A673 (cell line): ENCODE data around the gene ZNF324B. TPM values are rescaled to one million over a fixed set of nuclear protein-coding genes. Genes with fewer than 3 reads are reported as not detected.

Source experiments
- BruUV-seq: library from RNA; stranded (reverse); fragments of 400-500 nt; replicated peaks from 2 replicates; lab custom pipeline; 2021; lab: Mats Ljungman, UMichigan
- CTCF ChIA-PET: fragments of 300-600 bp; sonication (Branson Sonifier 250); formaldehyde crosslinking; loops from one replicate; lab custom pipeline; 2022; ENCODE audit warnings: antibody characterized with exemption; lab: Charles Lee
- POLR2A ChIA-PET: fragments of 300-600 bp; sonication (Branson Sonifier 250); formaldehyde crosslinking; loops from one replicate; lab custom pipeline; 2022; ENCODE audit warnings: antibody characterized with exemption; ENCODE audit not compliant: low non-redundant PET; lab: Charles Lee
- DNase-seq: peaks from one replicate; pipeline ENCODE4 v3.0.0-alpha.2; 2015; ENCODE audit warnings: low spot score
- H3K27ac ChIP-seq: fragments of 200-600 bp; sonication (generic); 2 replicates; pipeline ENCODE4 v1.5.1; 2016; ENCODE audit warnings: mixed run types, low read depth, mild to moderate bottlenecking, mixed read lengths, antibody characterized with exemption, low read length; ENCODE audit not compliant: poor library complexity, severe bottlenecking
- H3K27me3 ChIP-seq: fragments of 200-600 bp; sonication (generic); replicated peaks from 2 replicates; pipeline ENCODE4 v1.6.1; 2017; ENCODE audit warnings: mixed run types, low read depth, mild to moderate bottlenecking, mixed read lengths, antibody characterized with exemption, low read length; ENCODE audit not compliant: insufficient read depth, poor library complexity
- H3K36me3 ChIP-seq: fragments of 200-600 bp; sonication (generic); 2 replicates; pipeline ENCODE4 v1.6.1; 2016; ENCODE audit warnings: mixed run types, mild to moderate bottlenecking, mixed read lengths, antibody characterized with exemption, low read length; ENCODE audit not compliant: insufficient read depth, poor library complexity, severe bottlenecking
- H3K4me1 ChIP-seq: fragments of 200-600 bp; sonication (generic); 2 replicates; pipeline ENCODE4 v1.6.1; 2017; ENCODE audit warnings: mixed run types, mild to moderate bottlenecking, mixed read lengths, antibody characterized with exemption, low read length; ENCODE audit not compliant: insufficient read depth, poor library complexity, severe bottlenecking
- H3K4me3 ChIP-seq: fragments of 200-600 bp; sonication (generic); 2 replicates; pipeline ENCODE4 v1.5.1; 2016; ENCODE audit warnings: low read depth, mixed run types, mild to moderate bottlenecking, mixed read lengths, low read length; ENCODE audit not compliant: poor library complexity, severe bottlenecking
- H3K9me3 ChIP-seq: fragments of 200-600 bp; sonication (generic); 2 replicates; pipeline ENCODE4 v1.6.1; 2016; ENCODE audit warnings: mixed run types, low read depth, mild to moderate bottlenecking, mixed read lengths, antibody characterized with exemption, low read length; ENCODE audit not compliant: poor library complexity, severe bottlenecking
- EZH2 ChIP-seq: fragments of 200-600 bp; sonication (generic); IDR thresholded peaks from 2 replicates; pipeline ENCODE4 v1.6.1; 2017; ENCODE audit warnings: borderline replicate concordance, low read depth, mild to moderate bottlenecking, mixed read lengths, antibody characterized with exemption, low read length; ENCODE audit not compliant: poor library complexity, severe bottlenecking
- intact Hi-C: fragments of 100-400 bp; cut with micrococcal nuclease; formaldehyde crosslinking; loops from one replicate; pipeline ENCODE4 v1.10.0; 2022; ENCODE audit not compliant: unreplicated experiment
- total RNA-seq: library from RNA; stranded (reverse); gene quantifications from 2 replicates; pipeline ENCODE4 v1.2.3, GENCODE V29; 2021
- TF ChIP-seq, protein P1 (sequence below): fragments of 300-800, 200-600 bp; sonication (generic); conservative IDR thresholded peaks from 2 replicates; pipeline ENCODE4 v1.5.1; 2017; ENCODE audit warnings: low read depth, mild to moderate bottlenecking, antibody characterized with exemption, low read length, moderate library complexity, mixed read lengths

Gene ZNF324B
- total RNA-seq, 1 experiment from 2014 or later: 6.8 TPM

DNA sequence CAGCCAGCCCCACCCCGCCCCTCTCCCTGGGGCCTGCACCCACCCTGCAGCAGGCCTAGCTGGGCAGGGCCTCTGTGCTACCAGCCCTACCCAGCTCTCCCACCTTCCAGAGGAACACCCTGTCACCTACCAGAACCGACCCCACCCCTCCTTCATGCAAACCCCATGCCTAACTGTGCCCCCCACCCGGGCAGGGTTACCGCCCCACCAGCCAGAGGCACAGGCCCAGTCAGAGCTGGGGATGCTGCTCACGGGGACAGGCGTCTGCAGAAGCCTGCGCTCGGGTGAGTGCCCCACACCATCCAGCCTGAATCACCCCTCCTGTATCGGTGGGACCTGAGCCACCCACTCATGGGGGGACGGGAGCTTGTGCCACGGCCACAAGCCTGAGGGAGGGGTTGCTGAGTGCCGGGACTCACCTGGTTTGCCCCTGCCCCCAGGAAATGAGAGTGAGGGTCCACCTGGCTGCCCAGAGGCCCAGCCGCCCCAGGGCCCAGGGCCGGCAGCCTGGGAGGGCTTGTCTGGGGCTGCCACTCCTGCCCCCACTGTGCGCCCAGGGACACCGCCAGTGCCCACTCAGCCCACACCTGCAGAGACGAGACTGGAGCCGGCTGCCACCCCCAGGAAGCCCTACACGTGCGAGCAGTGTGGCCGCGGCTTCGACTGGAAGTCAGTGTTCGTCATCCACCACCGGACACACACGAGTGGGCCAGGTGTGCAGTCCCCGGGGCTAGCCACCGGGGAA, 28.5 kb downstream of the ZNF324B start:
- intact Hi-C loops: no loop called here
- H3K4me1 ChIP-seq: peaks cover 6% of the 10 kb centered on the region
- BruUV-seq: no TSS peak
- no peak for DNase-seq
- H3K27ac ChIP-seq: no peak overlapping the region
- H3K9me3 ChIP-seq: no peaks in the 10 kb centered on the region
- no peak overlapping the region for H3K4me3 ChIP-seq
- H3K36me3 ChIP-seq: no peaks in the 10 kb centered on the region
- ChIA-PET CTCF (no interaction called here), POLR2A (no interaction called here)
- H3K27me3 ChIP-seq: no peaks in the 10 kb centered on the region
- TF ChIP-seq EZH2: no peak
- TF ChIP-seq, protein P1, sequence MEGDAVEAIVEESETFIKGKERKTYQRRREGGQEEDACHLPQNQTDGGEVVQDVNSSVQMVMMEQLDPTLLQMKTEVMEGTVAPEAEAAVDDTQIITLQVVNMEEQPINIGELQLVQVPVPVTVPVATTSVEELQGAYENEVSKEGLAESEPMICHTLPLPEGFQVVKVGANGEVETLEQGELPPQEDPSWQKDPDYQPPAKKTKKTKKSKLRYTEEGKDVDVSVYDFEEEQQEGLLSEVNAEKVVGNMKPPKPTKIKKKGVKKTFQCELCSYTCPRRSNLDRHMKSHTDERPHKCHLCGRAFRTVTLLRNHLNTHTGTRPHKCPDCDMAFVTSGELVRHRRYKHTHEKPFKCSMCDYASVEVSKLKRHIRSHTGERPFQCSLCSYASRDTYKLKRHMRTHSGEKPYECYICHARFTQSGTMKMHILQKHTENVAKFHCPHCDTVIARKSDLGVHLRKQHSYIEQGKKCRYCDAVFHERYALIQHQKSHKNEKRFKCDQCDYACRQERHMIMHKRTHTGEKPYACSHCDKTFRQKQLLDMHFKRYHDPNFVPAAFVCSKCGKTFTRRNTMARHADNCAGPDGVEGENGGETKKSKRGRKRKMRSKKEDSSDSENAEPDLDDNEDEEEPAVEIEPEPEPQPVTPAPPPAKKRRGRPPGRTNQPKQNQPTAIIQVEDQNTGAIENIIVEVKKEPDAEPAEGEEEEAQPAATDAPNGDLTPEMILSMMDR: no peak

DNA sequence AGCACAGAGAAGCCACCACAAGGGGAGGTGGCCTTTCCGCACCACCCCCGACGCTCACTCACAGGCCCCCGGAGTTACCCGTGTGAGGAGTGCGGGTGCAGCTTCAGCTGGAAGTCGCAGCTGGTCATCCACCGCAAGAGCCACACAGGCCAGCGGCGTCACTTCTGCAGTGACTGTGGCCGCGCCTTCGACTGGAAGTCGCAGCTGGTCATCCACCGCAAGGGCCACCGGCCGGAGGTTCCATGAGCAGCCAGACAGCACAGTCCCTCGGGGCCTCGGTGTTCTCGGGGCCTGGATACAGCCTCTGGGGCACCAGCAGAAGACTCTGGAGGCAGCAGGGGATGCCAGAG, 29.0 kb downstream of the ZNF324B start:
- CTCF ChIA-PET: no interaction called here
- no peaks in the 10 kb centered on the region for H3K36me3 ChIP-seq
- POLR2A ChIA-PET: no interaction called here

DNA sequence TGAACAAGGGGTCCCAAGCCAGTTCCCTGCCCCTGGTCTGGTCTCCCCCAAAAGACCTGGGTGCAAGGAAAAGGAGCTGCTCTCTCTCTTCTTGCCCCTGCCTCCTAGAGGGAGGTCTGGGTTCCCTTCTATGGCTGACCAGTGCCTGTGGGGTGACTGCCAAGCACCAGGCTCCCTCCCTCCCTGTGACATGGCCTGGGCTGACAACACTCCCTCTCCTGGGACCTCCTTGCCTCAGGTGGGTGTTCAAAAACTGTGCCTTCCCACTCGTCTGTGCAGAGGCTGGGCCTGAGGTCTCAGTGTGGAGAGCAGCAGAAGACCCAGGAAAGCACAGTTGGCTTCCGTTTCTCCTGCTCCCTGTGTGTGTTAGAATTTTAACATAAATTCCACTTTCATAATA, 29.4 kb downstream of the ZNF324B start:
- BruUV-seq: no TSS peak
- ChIA-PET POLR2A (no interaction called here), CTCF (no interaction called here)
- intact Hi-C loops: no loop called here
- no peaks in the 10 kb centered on the region for H3K36me3 ChIP-seq
- no peak for DNase-seq
- TF ChIP-seq EZH2: no peak
- TF ChIP-seq, protein P1: no peak
- no peak overlapping the region for H3K4me3 ChIP-seq
- H3K27ac ChIP-seq: no peak overlapping the region
- H3K4me1 ChIP-seq: peaks cover 6% of the 10 kb centered on the region
- no peaks in the 10 kb centered on the region for H3K9me3 ChIP-seq
- no peaks in the 10 kb centered on the region for H3K27me3 ChIP-seq

More for the DNA sequence above, 29.0 kb downstream of the ZNF324B start:
- no peak for DNase-seq
- Histone ChIP-seq H3K27me3 (no peaks in the 10 kb centered on the region), H3K4me3 (no peak overlapping the region), H3K9me3 (no peaks in the 10 kb centered on the region), H3K4me1 (peaks cover 6% of the 10 kb centered on the region), H3K27ac (no peak overlapping the region)
- no TSS peak for BruUV-seq
- TF ChIP-seq EZH2: no peak
- TF ChIP-seq, protein P1: no peak
- intact Hi-C loops: no loop called here
